H1 (cell line): ENCODE results near the gene CYP3A7. TPM values are rescaled to one million over a fixed set of nuclear protein-coding genes. Genes with fewer than 3 reads are reported as not detected.

Experiments
- ATF2 ChIP-seq: IDR thresholded peaks from 2 replicates; pipeline ENCODE4 v1.6.1; 2012; ENCODE audit warnings: low read length, inconsistent platforms
- CHD2 ChIP-seq: IDR thresholded peaks from 2 replicates; pipeline ENCODE4 v1.6.1; 2012; ENCODE audit warnings: low read length, improper control_type of control experiment
- CHD7 ChIP-seq: fragments of 300-600 bp; sonication (generic); IDR thresholded peaks from 2 replicates; pipeline ENCODE4 v1.7.1; 2012; ENCODE audit warnings: low read length, moderate library complexity, mild to moderate bottlenecking, inconsistent platforms; ENCODE audit not compliant: insufficient replicate concordance
- RNF2 ChIP-seq: fragments of 200-900, 300-1000 bp; sonication (generic); IDR thresholded peaks from 2 replicates; pipeline ENCODE4 v1.7.1; 2016; ENCODE audit warnings: borderline replicate concordance, low read depth, mild to moderate bottlenecking, antibody characterized with exemption, low read length; ENCODE audit not compliant: poor library complexity, severe bottlenecking; ENCODE audit errors: missing control alignments
- polyA plus RNA-seq, 7 experiments: library from polyadenylated mRNA; depleted of rRNA in 3 of 7; stranded (reverse) in 5 of 7; unstranded in 2 of 7; fragments of >200 nt in 5 of 7; fragments of 200-250 nt in 2 of 7; gene quantifications; 1 replicate in 5 of 7; 2 replicates in 1 of 7; 4 replicates in 1 of 7; pipeline versions ENCODE4 v1.2.1 to v1.2.3, GENCODE V29; 2011 to 2013; ENCODE audit warnings: missing spikeins in 2 of 7, mixed read lengths in 2 of 7
- total RNA-seq: library from RNA; stranded (reverse); fragmentation: NEBNext Ultra II Directional; extraction: Animal tissue kit (Norgen Biotek cat#: 25700); gene quantifications from 2 replicates; pipeline ENCODE4 v1.2.1, GENCODE V29; 2021
- TF ChIP-seq, protein P1 (sequence below): IDR thresholded peaks from 2 replicates; pipeline ENCODE4 v1.6.1; 2011; ENCODE audit warnings: low read length, improper control_type of control experiment

CYP3A7 gene
- total and polyA plus RNA-seq, 2 of the 8 experiments (the other 6 are each of a cell fraction or from before 2014, with no cell fraction given): not detected

DNA sequence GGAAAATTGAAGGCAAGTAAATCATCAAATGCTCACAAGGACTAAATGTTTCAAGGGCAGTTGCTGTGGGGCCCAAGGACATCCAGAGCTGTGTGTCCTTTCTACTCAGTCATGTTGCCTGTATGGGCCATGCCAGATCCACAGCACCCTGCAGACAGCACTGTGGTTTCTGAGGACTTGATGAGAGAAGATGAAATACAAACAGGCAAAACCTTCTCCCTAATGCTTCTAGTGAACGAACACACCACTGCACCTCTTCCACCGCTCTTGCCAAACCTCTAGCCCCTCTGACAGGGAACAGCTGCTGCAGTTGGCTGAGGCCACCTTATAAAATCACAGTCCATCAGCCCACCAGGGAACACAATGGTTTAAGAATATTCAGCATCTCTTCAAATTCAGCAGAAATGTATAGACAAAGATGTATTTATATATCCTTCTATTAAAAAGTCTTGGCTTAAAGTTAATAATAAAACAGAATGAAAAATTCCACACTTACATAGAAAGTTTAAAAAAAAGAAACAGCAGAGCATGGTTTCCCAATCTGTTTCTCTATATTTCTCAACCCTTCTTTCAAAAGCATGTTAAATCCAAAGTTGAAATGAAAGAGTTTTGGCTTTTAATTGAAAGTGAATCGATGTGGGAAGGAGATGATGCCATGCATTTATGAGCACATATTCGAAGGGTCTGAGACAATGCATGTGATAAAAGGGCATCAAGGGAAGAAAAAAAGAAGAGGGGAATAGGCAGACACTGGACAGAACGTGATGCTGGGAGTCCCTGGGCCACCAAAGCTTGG lies 14.0 kb downstream of the CYP3A7 start (continued):
- TF ChIP-seq ATF2 (no peak), CHD2 (no peak), CHD7 (no peak), RNF2 (no peak)
- TF ChIP-seq, protein P1, sequence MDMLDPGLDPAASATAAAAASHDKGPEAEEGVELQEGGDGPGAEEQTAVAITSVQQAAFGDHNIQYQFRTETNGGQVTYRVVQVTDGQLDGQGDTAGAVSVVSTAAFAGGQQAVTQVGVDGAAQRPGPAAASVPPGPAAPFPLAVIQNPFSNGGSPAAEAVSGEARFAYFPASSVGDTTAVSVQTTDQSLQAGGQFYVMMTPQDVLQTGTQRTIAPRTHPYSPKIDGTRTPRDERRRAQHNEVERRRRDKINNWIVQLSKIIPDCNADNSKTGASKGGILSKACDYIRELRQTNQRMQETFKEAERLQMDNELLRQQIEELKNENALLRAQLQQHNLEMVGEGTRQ: no peak
